ENCODE data around the gene ARFIP1.
"Not testable (repeated sequence)": the region's sequence is repeated elsewhere in the genome, so short reads cannot be mapped to it uniquely, and the experiment has no call there.

Gene ARFIP1

GRCh38 chr4:152815078-152815477, 35.3 kb downstream of the ARFIP1 start:
- Mint-ChIP-seq H3K9me3 (peaks cover 53% of the 10 kb centered on the region), H3K4me1 (peaks cover 18% of the 10 kb centered on the region), H3K36me3 (peaks cover 62% of the 10 kb centered on the region), H3K27me3 (no peaks in the 10 kb centered on the region), H3K27ac (no peak overlapping the region), H3K4me3 (no peak overlapping the region)

GRCh38 chr4:152817331-152817730, 37.6 kb downstream of the ARFIP1 start:
- H3K4me1 Mint-ChIP-seq, result peaks cover 18% of the 10 kb centered on the region
- no peaks in the 10 kb centered on the region for H3K27me3 Mint-ChIP-seq
- no peak overlapping the region for H3K27ac Mint-ChIP-seq
- peaks cover 42% of the 10 kb centered on the region for H3K9me3 Mint-ChIP-seq
- H3K4me3 Mint-ChIP-seq, result no peak overlapping the region
- H3K36me3 Mint-ChIP-seq, result peaks cover 51% of the 10 kb centered on the region

- no peak overlapping the region for H3K4me3 Mint-ChIP-seq
- peaks cover 18% of the 10 kb centered on the region for H3K4me1 Mint-ChIP-seq
- H3K36me3 Mint-ChIP-seq, result peaks cover 37% of the 10 kb centered on the region
- peaks cover 28% of the 10 kb centered on the region for H3K9me3 Mint-ChIP-seq
- no peaks in the 10 kb centered on the region for H3K27me3 Mint-ChIP-seq
- H3K27ac Mint-ChIP-seq, result no peak overlapping the region
These were observed 39.4 kb downstream of the ARFIP1 start for GRCh38 chr4:152819026-152819645.

GRCh38 chr4:152820073-152820472, 40.3 kb downstream of the ARFIP1 start:
- Mint-ChIP-seq H3K4me1 (peaks cover 18% of the 10 kb centered on the region), H3K27ac (no peak overlapping the region), H3K27me3 (no peaks in the 10 kb centered on the region), H3K4me3 (no peak overlapping the region), H3K36me3 (peaks cover 30% of the 10 kb centered on the region), H3K9me3 (peaks cover 26% of the 10 kb centered on the region)

- Mint-ChIP-seq H3K4me1 (peaks cover 6% of the 10 kb centered on the region), H3K36me3 (peaks cover 18% of the 10 kb centered on the region), H3K9me3 (peaks cover 10% of the 10 kb centered on the region), H3K4me3 (no peak overlapping the region), H3K27ac (no peak overlapping the region), H3K27me3 (no peaks in the 10 kb centered on the region)
These were observed 42.6 kb downstream of the ARFIP1 start for GRCh38 chr4:152822323-152822722.

GRCh38 chr4:152824561-152824960, 44.8 kb downstream of the ARFIP1 start:
- Mint-ChIP-seq H3K36me3 (peaks cover 17% of the 10 kb centered on the region), H3K9me3 (peaks cover 17% of the 10 kb centered on the region), H3K27me3 (no peaks in the 10 kb centered on the region), H3K4me3 (no peak overlapping the region), H3K4me1 (no peaks in the 10 kb centered on the region), H3K27ac (no peak overlapping the region)

GRCh38 chr4:152825336-152825735, 45.6 kb downstream of the ARFIP1 start:
- Mint-ChIP-seq H3K27me3 (no peaks in the 10 kb centered on the region), H3K4me1 (no peaks in the 10 kb centered on the region), H3K9me3 (peaks cover 18% of the 10 kb centered on the region), H3K27ac (no peak overlapping the region), H3K4me3 (no peak overlapping the region), H3K36me3 (peaks cover 17% of the 10 kb centered on the region)

- Mint-ChIP-seq H3K27me3 (no peaks in the 10 kb centered on the region), H3K4me3 (no peak overlapping the region), H3K9me3 (peaks cover 13% of the 10 kb centered on the region), H3K4me1 (no peaks in the 10 kb centered on the region), H3K36me3 (peaks cover 25% of the 10 kb centered on the region), H3K27ac (no peak overlapping the region)
These were observed 48.4 kb downstream of the ARFIP1 start for GRCh38 chr4:152828122-152828521.

- Mint-ChIP-seq H3K9me3 (peaks cover 13% of the 10 kb centered on the region), H3K36me3 (peaks cover 48% of the 10 kb centered on the region), H3K27me3 (no peaks in the 10 kb centered on the region), H3K27ac (no peak overlapping the region), H3K4me1 (no peaks in the 10 kb centered on the region), H3K4me3 (no peak overlapping the region)
These were observed 51.7 kb downstream of the ARFIP1 start for GRCh38 chr4:152831416-152831815.

GRCh38 chr4:152836936-152837335, 57.2 kb downstream of the ARFIP1 start:
- H3K4me1 Mint-ChIP-seq, result peaks cover 34% of the 10 kb centered on the region
- no peak overlapping the region for H3K27ac Mint-ChIP-seq
- peaks cover 6% of the 10 kb centered on the region for H3K9me3 Mint-ChIP-seq
- no peaks in the 10 kb centered on the region for H3K27me3 Mint-ChIP-seq
- H3K4me3 Mint-ChIP-seq, result no peak overlapping the region
- H3K36me3 Mint-ChIP-seq, result peaks cover 51% of the 10 kb centered on the region

- Mint-ChIP-seq H3K4me1 (peaks cover 34% of the 10 kb centered on the region), H3K36me3 (peaks cover 38% of the 10 kb centered on the region)
- not testable (repeated sequence) for H3K27me3 Mint-ChIP-seq, H3K9me3 Mint-ChIP-seq, H3K27ac Mint-ChIP-seq, H3K4me3 Mint-ChIP-seq
These were observed 60.0 kb downstream of the ARFIP1 start for GRCh38 chr4:152839729-152840128.

GRCh38 chr4:152843481-152844090, 63.8 kb downstream of the ARFIP1 start:
- peaks cover 17% of the 10 kb centered on the region for H3K36me3 Mint-ChIP-seq
- no peaks in the 10 kb centered on the region for H3K27me3 Mint-ChIP-seq
- no peak overlapping the region for H3K4me3 Mint-ChIP-seq
- H3K4me1 Mint-ChIP-seq, result peaks cover 22% of the 10 kb centered on the region
- H3K27ac Mint-ChIP-seq, result no peak overlapping the region
- H3K9me3 Mint-ChIP-seq, result no peaks in the 10 kb centered on the region

- Mint-ChIP-seq H3K36me3 (peaks cover 8% of the 10 kb centered on the region), H3K27ac (no peak overlapping the region), H3K4me3 (no peak overlapping the region), H3K4me1 (peaks cover 25% of the 10 kb centered on the region), H3K27me3 (no peaks in the 10 kb centered on the region), H3K9me3 (no peaks in the 10 kb centered on the region)
These were observed 67.6 kb downstream of the ARFIP1 start for GRCh38 chr4:152847376-152847775.

GRCh38 chr4:152848508-152848907, 68.8 kb downstream of the ARFIP1 start:
- no peak overlapping the region for H3K27ac Mint-ChIP-seq
- peaks cover 25% of the 10 kb centered on the region for H3K4me1 Mint-ChIP-seq
- peaks cover 11% of the 10 kb centered on the region for H3K36me3 Mint-ChIP-seq

GRCh38 chr4:152849350-152849749, 69.6 kb downstream of the ARFIP1 start:
- Mint-ChIP-seq H3K4me3 (peak overlapping the region; percentile 12), H3K4me1 (peaks cover 25% of the 10 kb centered on the region), H3K9me3 (peaks cover 13% of the 10 kb centered on the region), H3K27ac (no peak overlapping the region), H3K27me3 (no peaks in the 10 kb centered on the region), H3K36me3 (peaks cover 13% of the 10 kb centered on the region)

More at GRCh38 chr4:152848508-152848907, 68.8 kb downstream of the ARFIP1 start:
- Mint-ChIP-seq H3K27me3 (no peaks in the 10 kb centered on the region), H3K4me3 (no peak overlapping the region), H3K9me3 (peaks cover 8% of the 10 kb centered on the region)

- Mint-ChIP-seq H3K9me3 (peaks cover 15% of the 10 kb centered on the region), H3K36me3 (peaks cover 16% of the 10 kb centered on the region), H3K4me1 (peaks cover 25% of the 10 kb centered on the region), H3K27me3 (no peaks in the 10 kb centered on the region), H3K4me3 (no peak overlapping the region), H3K27ac (no peak overlapping the region)
These were observed 70.6 kb downstream of the ARFIP1 start for GRCh38 chr4:152850377-152850776.
